Measurements from ENCODE around the gene FBXO4. TPM values are rescaled to one million over a fixed set of nuclear protein-coding genes. Genes with fewer than 3 reads are reported as not detected.

The FBXO4 gene
- total RNA-seq, 1 experiment from 2014 or later, result 9.0 TPM

DNA sequence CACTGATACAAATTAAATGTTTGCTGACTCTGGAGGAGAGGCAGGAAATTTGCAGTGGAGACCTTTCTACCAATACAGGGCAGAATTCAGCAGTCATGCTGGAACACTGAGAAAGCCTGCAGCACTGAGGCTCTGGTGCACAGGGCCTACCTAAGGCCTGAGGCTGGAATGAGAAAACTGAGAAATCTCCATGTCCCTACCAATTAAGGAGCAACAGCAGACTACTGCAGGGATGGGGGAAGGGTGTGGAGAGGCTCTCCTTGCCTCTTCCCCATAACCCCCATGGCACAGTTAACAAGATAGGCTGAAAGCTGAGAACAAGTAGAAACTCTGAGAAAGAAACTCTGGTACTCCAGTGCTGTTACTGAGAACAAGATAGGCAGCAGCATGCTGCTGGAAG lies 10.5 kb downstream of the FBXO4 start:
- POLR2A ChIA-PET, result no interaction called here

More for the DNA sequence above, 10.5 kb downstream of the FBXO4 start:
- H3K27me3 ChIP-seq (ENCODE audit: insufficient read depth, low read length), result no peaks in the 10 kb centered on the region
- intact Hi-C loops (cut with micrococcal nuclease), result no loop called here
- H3K9me3 ChIP-seq (ENCODE audit: control insufficient read depth in 1 of 2, insufficient read depth in 1 of 2, low read depth in 1 of 2, low read length in 2 of 2), result no peaks in the 10 kb centered on the region
- H3K9me2 ChIP-seq (ENCODE audit: insufficient read depth), result no peaks in the 10 kb centered on the region
- H3K4me1 ChIP-seq (ENCODE audit: control insufficient read depth in 1 of 2, insufficient read depth in 2 of 2, low read length in 2 of 2), result no peaks in the 10 kb centered on the region
- H3K79me2 ChIP-seq (ENCODE audit: insufficient read depth, low read length), result no peaks in the 10 kb centered on the region
- ATAC-seq (no peak), DNase-seq (ENCODE audit: low read depth, low spot score) (no peak)
- H3K4me2 ChIP-seq (ENCODE audit: low read length), result no peak overlapping the region
- H2AFZ ChIP-seq (ENCODE audit: low read depth, low read length, poor library complexity, severe bottlenecking), result no peak overlapping the region
- no peaks in the 10 kb centered on the region for H3K36me3 ChIP-seq (ENCODE audit: control insufficient read depth in 1 of 2, insufficient read depth in 2 of 2, low read length in 2 of 2)
- H4K20me1 ChIP-seq (ENCODE audit: insufficient read depth), result no peaks in the 10 kb centered on the region
- RAD21 ChIA-PET (ENCODE audit: low non-redundant PET in 1 of 2, low total read pairs in 2 of 2, uncharacterized antibody in 2 of 2, unreplicated experiment in 2 of 2), result no interaction called here
- H3K9ac ChIP-seq (ENCODE audit: low read length), result no peak overlapping the region
- BruUV-seq (replicated peaks), result no TSS peak
- TF ChIP-seq CEBPB (IDR thresholded peaks at IDR 0.05; ENCODE audit: low read depth) (no peak), JUND (IDR thresholded peaks at IDR 0.05) (no peak), ELF1 (IDR thresholded peaks at IDR 0.05; ENCODE audit: borderline replicate concordance, low read depth) (no peak), POLR2AphosphoS5 (IDR thresholded peaks at IDR 0.05; ENCODE audit: low read depth, low read length) (no peak), ZNF274 (IDR thresholded peaks at IDR 0.05; ENCODE audit: low read depth, low read length) (no peak), ZFX (IDR thresholded peaks at IDR 0.05) (no peak), RAD21 (IDR thresholded peaks at IDR 0.05; ENCODE audit: low read depth) (no peak), EZH2 (IDR thresholded peaks at IDR 0.05) (no peak), SRF (IDR thresholded peaks at IDR 0.05; ENCODE audit: low read depth) (no peak), POLR2A (IDR thresholded peaks at IDR 0.05; ENCODE audit: borderline replicate concordance, extremely low read depth, insufficient read depth, insufficient read length) (no peak), SIN3A (IDR thresholded peaks at IDR 0.05; ENCODE audit: low read depth) (no peak), CBX3 (IDR thresholded peaks at IDR 0.05; ENCODE audit: low read depth) (no peak), FOSL1 (IDR thresholded peaks at IDR 0.05; ENCODE audit: low read depth) (no peak)
- TF ChIP-seq, protein P1, sequence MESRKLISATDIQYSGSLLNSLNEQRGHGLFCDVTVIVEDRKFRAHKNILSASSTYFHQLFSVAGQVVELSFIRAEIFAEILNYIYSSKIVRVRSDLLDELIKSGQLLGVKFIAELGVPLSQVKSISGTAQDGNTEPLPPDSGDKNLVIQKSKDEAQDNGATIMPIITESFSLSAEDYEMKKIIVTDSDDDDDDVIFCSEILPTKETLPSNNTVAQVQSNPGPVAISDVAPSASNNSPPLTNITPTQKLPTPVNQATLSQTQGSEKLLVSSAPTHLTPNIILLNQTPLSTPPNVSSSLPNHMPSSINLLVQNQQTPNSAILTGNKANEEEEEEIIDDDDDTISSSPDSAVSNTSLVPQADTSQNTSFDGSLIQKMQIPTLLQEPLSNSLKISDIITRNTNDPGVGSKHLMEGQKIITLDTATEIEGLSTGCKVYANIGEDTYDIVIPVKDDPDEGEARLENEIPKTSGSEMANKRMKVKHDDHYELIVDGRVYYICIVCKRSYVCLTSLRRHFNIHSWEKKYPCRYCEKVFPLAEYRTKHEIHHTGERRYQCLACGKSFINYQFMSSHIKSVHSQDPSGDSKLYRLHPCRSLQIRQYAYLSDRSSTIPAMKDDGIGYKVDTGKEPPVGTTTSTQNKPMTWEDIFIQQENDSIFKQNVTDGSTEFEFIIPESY (IDR thresholded peaks at IDR 0.05; ENCODE audit: extremely low read depth, insufficient replicate concordance, low read length), result no peak
- TF ChIP-seq, protein P2, sequence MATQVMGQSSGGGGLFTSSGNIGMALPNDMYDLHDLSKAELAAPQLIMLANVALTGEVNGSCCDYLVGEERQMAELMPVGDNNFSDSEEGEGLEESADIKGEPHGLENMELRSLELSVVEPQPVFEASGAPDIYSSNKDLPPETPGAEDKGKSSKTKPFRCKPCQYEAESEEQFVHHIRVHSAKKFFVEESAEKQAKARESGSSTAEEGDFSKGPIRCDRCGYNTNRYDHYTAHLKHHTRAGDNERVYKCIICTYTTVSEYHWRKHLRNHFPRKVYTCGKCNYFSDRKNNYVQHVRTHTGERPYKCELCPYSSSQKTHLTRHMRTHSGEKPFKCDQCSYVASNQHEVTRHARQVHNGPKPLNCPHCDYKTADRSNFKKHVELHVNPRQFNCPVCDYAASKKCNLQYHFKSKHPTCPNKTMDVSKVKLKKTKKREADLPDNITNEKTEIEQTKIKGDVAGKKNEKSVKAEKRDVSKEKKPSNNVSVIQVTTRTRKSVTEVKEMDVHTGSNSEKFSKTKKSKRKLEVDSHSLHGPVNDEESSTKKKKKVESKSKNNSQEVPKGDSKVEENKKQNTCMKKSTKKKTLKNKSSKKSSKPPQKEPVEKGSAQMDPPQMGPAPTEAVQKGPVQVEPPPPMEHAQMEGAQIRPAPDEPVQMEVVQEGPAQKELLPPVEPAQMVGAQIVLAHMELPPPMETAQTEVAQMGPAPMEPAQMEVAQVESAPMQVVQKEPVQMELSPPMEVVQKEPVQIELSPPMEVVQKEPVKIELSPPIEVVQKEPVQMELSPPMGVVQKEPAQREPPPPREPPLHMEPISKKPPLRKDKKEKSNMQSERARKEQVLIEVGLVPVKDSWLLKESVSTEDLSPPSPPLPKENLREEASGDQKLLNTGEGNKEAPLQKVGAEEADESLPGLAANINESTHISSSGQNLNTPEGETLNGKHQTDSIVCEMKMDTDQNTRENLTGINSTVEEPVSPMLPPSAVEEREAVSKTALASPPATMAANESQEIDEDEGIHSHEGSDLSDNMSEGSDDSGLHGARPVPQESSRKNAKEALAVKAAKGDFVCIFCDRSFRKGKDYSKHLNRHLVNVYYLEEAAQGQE (IDR thresholded peaks at IDR 0.05; ENCODE audit: low read depth), result no peak
- TF ChIP-seq, protein P3, sequence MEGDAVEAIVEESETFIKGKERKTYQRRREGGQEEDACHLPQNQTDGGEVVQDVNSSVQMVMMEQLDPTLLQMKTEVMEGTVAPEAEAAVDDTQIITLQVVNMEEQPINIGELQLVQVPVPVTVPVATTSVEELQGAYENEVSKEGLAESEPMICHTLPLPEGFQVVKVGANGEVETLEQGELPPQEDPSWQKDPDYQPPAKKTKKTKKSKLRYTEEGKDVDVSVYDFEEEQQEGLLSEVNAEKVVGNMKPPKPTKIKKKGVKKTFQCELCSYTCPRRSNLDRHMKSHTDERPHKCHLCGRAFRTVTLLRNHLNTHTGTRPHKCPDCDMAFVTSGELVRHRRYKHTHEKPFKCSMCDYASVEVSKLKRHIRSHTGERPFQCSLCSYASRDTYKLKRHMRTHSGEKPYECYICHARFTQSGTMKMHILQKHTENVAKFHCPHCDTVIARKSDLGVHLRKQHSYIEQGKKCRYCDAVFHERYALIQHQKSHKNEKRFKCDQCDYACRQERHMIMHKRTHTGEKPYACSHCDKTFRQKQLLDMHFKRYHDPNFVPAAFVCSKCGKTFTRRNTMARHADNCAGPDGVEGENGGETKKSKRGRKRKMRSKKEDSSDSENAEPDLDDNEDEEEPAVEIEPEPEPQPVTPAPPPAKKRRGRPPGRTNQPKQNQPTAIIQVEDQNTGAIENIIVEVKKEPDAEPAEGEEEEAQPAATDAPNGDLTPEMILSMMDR (IDR thresholded peaks at IDR 0.05 in 2 of 3, conservative IDR thresholded peaks at IDR 0.05 in 1 of 3; ENCODE audit: borderline replicate concordance in 1 of 3, insufficient read depth in 1 of 3, low read depth in 2 of 3, low read length in 2 of 3), result no peak
- TF ChIP-seq, protein P4, sequence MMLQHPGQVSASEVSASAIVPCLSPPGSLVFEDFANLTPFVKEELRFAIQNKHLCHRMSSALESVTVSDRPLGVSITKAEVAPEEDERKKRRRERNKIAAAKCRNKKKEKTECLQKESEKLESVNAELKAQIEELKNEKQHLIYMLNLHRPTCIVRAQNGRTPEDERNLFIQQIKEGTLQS (IDR thresholded peaks at IDR 0.05), result no peak
- TF ChIP-seq, protein P5, sequence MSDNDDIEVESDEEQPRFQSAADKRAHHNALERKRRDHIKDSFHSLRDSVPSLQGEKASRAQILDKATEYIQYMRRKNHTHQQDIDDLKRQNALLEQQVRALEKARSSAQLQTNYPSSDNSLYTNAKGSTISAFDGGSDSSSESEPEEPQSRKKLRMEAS (IDR thresholded peaks at IDR 0.05), result no peak
- H3K4me3 ChIP-seq (replicated peaks in 1 of 2; ENCODE audit: low read depth in 1 of 2, low read length in 2 of 2), result no peak overlapping the region
- H3K27ac ChIP-seq (ENCODE audit: low read depth, low read length), result no peak overlapping the region
- CTCF ChIA-PET, result no interaction called here
